ENCODE results near the gene CLEC16A.

Gene CLEC16A

GRCh38 chr16:11015607-11016006, 71.2 kb downstream of the CLEC16A start:
- no peak overlapping the region for H3K4me3 ChIP-seq (ENCODE audit: low read depth, low read length)
- no peak for DNase-seq (ENCODE audit: low read depth)
- TF ChIP-seq CTCF (IDR thresholded peaks at IDR 0.05; ENCODE audit: low read depth, low read length, missing control alignments) = no peak

- no peak overlapping the region for H3K4me3 ChIP-seq (ENCODE audit: low read depth, low read length)
- no peak for DNase-seq (ENCODE audit: low read depth)
Observed at GRCh38 chr16:11016524-11016988, 72.2 kb downstream of the CLEC16A start.

GRCh38 chr16:11016993-11017392, 72.6 kb downstream of the CLEC16A start:
- no peak for TF ChIP-seq CTCF (IDR thresholded peaks at IDR 0.05; ENCODE audit: low read depth, low read length, missing control alignments)
- DNase-seq (ENCODE audit: low read depth) = no peak
- H3K4me3 ChIP-seq (ENCODE audit: low read depth, low read length) = no peak overlapping the region

More at GRCh38 chr16:11016524-11016988, 72.2 kb downstream of the CLEC16A start:
- TF ChIP-seq CTCF (IDR thresholded peaks at IDR 0.05; ENCODE audit: low read depth, low read length, missing control alignments) = no peak

- no peak overlapping the region for H3K4me3 ChIP-seq (ENCODE audit: low read depth, low read length)
- no peak for TF ChIP-seq CTCF (IDR thresholded peaks at IDR 0.05; ENCODE audit: low read depth, low read length, missing control alignments)
- DNase-seq (ENCODE audit: low read depth) = no peak
Observed at GRCh38 chr16:11017499-11017898, 73.1 kb downstream of the CLEC16A start.

- no peak for TF ChIP-seq CTCF (IDR thresholded peaks at IDR 0.05; ENCODE audit: low read depth, low read length, missing control alignments)
Observed at GRCh38 chr16:11020388-11020787, 76.0 kb downstream of the CLEC16A start.

GRCh38 chr16:11020792-11021551, 76.6 kb downstream of the CLEC16A start:
- H3K4me3 ChIP-seq (ENCODE audit: low read depth, low read length) = no peak overlapping the region
- no peak for TF ChIP-seq CTCF (IDR thresholded peaks at IDR 0.05; ENCODE audit: low read depth, low read length, missing control alignments)
- no peak for DNase-seq (ENCODE audit: low read depth)

More at GRCh38 chr16:11020388-11020787, 76.0 kb downstream of the CLEC16A start:
- no peak for DNase-seq (ENCODE audit: low read depth)
- H3K4me3 ChIP-seq (ENCODE audit: low read depth, low read length) = no peak overlapping the region

GRCh38 chr16:11022002-11022401, 77.6 kb downstream of the CLEC16A start:
- TF ChIP-seq CTCF (IDR thresholded peaks at IDR 0.05; ENCODE audit: low read depth, low read length, missing control alignments) = no peak
- DNase-seq (ENCODE audit: low read depth) = no peak

More at GRCh38 chr16:11022002-11022401, 77.6 kb downstream of the CLEC16A start:
- H3K4me3 ChIP-seq (ENCODE audit: low read depth, low read length) = no peak overlapping the region
